ENCODE measurements around the gene NTN1.

NTN1 gene

DNA sequence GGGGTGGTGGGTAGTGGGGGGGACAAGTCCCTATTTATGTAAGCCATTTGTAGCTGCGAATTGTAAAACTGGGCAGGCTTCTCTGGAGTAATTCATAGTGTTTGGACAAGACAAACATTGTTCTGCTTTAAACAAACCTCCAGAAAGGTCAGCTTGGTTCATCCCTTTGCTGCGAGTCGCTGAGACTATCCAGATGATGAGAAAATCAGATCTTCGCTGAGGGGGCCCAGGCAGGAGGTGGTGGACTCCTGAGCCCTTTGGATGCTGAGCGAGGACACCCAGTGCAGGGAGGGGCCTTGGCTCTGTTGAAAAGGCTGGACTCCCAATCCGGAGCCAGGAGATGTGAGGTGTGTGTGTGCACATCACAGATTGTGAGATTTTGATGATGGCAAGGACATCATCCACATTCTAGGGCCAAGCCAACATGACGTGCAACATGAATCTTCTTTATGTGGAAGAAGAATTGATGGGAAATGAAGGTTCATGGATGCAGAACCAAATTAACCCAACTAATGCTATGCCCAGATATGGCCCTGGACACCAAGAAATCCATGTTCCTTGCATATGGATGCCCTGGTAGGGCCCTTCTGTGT is 15.0 kb upstream of the NTN1 start:
- no peak for DNase-seq

DNA sequence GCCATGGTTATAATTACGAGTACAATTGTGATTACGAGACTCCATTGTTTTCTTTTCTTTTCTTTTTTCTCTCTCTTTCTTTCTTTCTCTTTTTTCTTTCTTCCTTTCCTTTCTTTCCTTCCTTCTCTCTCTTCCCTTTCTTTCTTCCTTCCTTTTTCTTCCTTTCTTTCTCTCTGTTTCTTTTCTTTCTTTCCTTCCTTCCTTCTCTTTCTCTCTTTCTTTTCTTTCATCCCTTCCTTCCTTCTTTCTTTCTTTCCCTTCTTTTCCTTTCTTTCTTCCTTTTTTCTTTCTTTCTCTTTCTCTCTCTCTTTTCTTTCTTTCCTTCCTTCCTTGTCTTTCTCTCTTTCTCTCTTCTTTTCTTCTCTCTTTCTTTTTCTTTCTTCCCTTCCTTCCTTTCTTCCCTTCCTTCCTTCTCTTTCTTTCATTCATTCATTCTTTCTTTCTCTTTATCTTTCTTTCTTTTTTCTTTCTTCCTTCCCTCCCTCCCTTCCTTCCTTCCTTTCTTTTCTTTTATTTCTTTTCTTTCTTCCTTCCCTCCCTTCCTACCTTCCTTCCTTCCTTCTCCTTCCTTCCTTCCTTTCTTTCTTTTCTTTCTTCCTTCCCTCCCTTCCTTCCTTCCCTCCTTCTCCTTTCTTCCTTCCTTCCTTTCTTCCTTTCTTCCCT is 14.1 kb upstream of the NTN1 start:
- no peak for DNase-seq

DNA sequence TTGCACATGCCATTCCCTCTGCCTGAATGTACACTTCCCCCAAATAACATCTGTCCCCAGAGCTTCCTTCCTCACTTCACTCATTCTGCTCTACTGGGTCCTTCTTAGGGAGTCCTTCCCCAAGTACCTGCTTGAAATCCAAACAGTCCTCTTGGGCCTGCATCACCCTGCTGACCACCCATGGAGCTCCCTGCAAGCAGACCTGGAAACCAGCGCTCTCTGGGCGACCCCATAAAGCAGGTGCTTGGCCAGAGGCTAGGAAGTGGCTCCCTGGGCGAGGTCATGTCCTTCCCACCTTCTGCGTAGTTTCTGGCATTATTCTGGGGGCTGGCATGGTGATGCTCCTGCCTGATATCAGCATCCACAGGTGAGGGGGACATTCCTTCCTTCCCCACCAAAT is 12.2 kb upstream of the NTN1 start:
- no peak for DNase-seq

DNA sequence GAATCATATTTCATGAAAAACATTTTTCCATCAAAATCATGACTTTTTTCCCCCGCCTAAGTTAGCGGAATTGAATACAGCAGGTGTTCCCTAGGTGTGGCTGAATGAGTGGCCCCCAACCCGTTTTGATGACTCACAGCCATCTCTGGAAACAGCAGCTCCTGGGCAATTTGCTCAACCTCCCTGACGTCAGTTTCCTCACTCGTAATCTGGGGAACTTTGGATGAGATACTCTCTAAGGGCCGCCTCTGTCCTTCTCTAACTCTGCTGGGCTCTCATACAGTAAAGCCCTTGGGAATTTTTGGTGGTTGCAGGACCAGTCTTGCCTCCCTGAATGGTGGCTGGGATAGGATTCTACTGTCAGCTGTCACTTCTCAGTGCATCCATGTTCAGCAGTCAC is 11.6 kb upstream of the NTN1 start:
- DNase-seq, result peak; percentile 83 to 88 (median 88)

DNA sequence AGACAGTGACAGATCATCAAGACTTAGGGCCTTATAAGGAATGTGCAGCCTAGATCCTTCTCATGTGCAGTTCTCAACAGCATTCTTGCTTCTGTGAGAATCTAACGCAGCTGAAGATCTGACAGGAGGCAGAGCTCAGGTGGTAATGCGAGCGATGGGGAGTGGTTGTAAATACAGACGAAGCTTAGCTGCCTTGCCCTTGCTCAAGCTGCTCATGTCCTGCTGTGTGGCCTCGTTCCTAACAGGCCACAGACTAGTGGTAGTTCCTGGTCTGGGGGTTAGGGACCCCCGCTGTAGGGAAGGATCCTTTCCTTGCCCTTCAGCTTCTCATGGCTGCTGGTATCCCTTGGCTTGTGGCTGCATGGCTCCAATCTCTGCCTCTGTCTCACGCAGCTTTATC is 10.3 kb upstream of the NTN1 start:
- no peak for DNase-seq

DNA sequence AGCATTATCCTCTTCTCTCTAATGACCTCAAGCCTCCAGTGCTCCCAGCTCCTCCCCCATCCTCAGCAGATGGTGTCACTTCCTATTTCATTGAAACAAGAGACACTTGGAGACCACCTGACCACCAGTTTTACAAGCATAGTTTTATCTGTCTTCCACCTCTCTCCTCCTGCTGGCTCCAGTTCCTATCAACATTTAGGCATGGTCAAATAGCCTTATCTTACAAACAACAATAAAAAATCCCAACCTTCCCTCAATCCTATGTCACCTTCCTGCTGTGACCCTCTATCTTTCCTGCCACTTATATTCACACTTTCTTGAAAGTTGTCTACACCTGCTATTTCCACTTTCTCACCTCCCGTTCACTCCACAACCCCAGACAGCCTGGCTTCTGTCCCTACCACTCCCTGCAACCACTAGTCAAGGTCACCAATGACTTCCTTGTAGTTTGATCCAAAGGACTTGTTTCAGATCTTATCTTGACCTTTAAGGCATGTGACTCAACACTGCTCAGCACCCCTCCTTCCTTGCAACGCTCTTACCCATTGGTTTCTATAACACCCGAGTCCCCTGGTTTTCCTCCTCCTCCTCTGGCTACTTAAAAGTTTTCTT is 4.3 kb upstream of the NTN1 start:
- peak; percentile 52 to 53 (median 53) for DNase-seq

DNA sequence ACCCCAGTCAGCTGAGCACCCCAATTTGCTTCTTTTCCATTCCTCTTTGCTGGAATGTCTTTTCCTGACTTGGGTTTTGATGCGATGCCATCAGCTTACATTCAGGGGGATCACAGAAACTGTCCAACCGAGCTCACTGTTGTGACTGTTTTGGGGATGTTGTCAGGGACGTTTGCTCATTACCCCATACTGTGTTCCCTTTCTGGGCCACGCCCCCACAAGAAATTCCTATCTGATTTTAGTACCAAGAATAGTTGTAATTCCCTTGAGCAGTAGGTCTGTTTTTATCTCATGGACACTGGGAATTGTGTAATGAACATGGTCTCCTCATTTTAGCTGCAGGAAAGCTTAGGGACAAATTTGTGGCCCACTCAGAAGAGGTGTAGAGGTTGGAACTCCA is 2.6 kb upstream of the NTN1 start:
- peak; percentile 71 to 76 (median 74) for DNase-seq

DNA sequence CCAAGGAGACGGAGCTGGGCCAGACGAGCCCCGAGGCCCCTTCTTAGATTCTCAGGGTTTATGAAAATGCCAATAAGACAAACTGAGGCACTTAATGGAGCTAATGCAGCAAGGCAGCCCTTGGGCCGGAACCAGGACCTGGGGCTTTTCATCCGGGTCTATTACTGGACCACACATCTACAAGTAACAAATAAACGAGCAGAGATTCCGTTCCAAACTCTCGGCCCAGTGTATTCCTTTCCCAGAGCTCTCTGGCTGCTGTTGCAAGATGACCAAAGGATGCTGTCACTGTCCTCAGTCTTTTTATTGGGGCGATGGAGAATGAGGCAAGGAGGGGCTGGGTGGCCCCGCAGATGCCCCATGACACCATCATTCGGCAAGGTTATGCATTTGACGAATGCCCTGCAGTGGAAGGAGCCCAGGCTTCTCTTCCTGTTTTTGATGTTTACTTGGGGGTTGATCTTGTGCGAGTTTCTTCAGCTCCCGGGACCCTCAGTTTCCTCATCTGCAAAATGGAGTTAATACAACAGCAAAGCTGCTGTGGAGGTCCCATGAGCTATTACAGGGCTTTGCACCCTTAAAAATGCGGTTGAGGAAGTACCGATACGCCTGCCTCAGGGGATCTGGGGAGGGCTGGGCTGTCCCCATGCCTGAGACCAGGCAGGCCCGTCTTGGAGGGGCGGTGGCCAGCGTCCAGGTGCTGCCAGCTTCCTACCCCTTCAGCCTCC is 1.1 kb upstream of the NTN1 start:
- peak in 2 of 3 donors; percentile 23 to 37 for DNase-seq

DNA sequence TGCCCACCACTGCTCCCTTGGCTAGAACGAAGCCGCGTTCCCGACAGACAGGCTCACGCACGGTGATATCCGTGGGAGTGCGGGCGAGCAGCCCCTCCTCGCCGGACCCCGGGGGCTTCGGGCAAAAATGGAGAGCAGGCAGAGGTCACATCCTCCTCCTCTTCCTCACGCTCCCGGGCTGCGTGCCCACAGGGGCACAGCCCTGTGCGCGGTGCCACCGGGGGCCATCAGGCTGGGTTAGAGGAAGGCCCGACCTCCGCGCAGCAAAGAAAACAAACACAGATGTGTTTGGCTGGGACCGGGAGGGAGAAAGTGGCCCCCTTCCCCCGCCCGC is 519 bp upstream of the NTN1 start:
- no peak for DNase-seq

DNA sequence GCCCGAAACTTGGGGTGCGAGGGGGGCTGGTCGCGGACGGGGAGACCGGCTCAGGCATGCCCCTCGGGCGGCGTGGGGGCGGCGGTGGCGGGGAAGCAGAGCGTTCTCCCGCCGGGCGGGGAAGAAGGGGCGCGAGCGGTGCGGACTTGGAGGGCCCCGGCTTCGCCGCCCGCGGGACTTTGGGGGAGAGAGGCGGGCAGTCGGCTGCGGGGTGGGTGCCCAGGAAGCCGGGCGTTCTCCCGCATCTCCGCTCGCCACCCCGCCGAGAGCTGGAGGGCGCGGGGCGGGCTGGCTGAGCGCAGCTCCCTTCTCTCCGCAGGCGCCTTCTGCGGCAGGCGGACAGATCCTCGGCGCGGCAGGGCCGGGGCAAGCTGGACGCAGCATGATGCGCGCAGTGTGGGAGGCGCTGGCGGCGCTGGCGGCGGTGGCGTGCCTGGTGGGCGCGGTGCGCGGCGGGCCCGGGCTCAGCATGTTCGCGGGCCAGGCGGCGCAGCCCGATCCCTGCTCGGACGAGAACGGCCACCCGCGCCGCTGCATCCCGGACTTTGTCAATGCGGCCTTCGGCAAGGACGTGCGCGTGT is 772 bp downstream of the NTN1 start:
- peak in 2 of 3 donors; percentile 49 to 60 for DNase-seq

DNA sequence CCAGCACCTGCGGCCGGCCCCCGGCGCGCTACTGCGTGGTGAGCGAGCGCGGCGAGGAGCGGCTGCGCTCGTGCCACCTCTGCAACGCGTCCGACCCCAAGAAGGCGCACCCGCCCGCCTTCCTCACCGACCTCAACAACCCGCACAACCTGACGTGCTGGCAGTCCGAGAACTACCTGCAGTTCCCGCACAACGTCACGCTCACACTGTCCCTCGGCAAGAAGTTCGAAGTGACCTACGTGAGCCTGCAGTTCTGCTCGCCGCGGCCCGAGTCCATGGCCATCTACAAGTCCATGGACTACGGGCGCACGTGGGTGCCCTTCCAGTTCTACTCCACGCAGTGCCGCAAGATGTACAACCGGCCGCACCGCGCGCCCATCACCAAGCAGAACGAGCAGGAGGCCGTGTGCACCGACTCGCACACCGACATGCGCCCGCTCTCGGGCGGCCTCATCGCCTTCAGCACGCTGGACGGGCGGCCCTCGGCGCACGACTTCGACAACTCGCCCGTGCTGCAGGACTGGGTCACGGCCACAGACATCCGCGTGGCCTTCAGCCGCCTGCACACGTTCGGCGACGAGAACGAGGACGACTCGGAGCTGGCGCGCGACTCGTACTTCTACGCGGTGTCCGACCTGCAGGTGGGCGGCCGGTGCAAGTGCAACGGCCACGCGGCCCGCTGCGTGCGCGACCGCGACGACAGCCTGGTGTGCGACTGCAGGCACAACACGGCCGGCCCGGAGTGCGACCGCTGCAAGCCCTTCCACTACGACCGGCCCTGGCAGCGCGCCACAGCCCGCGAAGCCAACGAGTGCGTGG is 1.5 kb downstream of the NTN1 start:
- DNase-seq, result peak in 1 of 3 donors; percentile 47

DNA sequence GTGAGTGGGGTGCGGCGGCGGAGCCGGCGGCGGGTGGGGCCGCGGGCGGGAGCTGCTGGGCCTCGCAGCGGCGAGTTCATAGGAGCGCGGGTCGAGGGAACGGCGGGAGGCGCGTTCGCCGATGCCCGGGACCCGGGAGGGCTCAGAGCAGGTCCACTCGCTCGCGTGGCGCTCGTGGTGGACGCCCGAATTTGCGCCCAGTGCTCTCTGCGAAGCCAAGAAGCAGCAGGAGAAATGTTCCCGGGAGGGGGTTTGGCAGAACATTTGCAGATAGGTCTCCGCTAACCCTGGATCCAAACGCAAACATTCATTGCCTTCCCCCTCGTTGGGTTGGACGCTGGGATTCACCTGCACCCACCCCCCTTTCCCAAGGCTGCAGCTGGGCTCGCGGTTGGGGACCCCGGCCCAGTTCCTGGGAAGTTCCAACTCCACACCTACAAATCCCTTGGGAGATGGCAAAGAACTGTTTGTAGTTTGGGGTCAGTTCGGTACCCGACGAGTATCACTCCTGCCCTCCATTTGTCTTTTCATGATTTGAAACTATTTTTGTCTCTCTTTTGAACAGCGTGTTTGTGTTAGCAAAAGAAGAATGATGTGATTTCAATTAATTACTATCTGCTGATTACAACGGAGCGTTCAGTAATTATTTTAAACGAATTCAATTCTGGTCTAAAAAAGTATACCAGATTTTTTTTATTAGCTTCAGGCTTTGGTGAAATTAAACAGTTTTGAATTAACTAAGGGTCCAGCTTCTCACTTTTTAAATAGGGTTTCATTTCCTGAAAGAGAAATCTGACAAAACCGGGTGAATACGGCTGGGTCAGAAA is 2.3 kb downstream of the NTN1 start:
- no peak for DNase-seq

DNA sequence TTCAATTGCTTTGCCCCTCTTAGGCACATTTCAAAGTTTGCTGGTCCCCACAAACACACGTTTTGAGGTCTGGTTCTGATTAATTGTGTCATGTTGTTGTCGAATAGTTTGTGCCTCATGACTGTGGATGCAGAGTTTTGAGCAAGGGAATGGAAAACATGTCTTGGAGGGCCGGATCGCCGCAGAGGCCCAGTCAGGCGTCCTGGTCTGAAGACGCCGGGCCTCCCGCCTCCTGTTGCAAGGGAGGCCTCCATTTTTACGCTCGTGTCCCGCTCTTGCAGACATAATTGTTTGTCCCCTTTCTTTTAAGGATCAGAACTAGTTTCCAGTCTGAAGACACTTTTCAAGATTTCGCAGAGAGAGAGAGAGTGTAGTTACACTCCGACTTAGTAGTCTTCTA is 3.2 kb downstream of the NTN1 start:
- DNase-seq, result no peak

DNA sequence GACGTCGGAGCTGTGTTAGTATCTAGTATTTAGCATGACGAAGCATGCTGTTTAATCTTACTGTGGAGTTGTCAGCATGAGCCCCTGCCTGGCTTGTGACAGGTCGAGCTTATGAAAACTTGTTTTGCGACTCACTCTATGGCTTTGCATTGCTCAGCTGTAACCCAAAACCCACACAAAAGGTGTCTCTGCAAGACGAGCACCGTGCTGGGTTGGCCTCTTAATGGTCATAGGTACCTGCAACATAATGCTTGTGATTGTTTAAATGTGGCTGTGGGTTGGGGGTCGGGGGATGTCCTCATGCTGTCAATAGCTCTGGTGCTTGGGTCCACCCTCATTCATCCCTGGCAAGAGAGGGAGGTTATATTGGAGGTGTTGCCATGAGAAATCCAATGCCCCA is 5.4 kb downstream of the NTN1 start:
- no peak for DNase-seq

DNA sequence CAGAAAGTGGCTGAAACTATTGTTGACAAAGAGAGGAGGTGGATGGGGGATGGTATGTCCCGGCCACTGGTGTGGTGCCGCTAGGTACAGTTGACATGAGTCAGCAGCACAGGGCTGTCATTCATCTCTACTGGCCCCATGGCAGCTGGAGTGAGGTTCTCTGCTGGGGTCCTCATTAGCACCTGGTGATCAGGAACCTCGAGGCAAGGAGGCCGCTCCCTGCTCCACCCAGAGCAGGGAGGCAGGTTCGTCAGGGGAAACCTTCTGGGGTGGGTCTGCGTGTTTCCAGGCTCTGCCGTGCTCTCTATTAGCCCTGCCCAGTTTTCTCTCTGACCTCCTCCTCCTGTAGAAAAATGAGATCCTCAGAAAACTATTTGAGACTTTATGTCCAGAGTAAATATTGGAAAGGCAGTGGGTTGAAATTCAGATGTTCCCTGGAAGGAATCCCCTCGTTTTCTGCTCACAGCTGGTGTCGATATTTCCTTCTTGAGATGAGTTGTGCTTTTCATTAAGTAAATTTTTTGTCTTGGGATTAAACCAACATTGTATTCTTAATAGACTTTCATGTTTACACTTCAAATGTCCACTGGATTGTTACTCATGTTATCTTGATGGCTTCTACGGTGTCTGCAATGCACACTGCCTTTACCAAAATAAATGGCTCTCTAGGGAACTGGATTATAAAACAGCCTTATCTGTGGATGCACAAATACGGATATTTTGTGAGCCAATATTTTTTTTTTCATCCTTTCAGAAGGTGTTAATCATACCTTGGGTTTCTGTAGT is 7.1 kb downstream of the NTN1 start:
- DNase-seq, result no peak

DNA sequence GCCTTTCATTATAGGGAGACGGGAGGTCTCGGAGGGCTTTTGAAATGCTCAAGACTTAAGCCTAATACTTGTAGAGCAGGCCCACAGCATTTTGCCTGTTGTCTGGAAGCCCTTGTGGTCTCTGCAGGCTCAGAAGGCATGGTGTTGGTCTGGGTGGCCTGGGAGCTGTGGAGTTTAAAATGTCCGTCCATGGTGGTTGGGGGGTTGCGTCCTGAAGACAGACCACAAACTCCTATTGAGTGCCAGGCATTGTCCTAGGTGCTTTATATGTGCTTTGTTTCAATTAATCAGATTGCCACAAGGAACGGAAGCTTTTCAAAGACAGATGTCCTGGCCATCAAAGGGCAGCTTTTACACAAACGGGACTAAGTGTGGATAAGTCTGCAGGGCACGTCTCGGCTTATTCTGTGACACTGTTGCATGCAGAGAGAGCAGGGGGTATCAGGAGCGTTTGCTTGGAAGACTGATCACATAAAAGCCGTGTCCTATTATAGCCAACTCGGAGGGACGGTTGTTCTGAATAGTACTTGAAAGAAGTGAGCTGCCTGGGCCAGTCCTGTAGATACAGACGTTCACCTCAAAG is 7.8 kb downstream of the NTN1 start:
- DNase-seq, result no peak

DNA sequence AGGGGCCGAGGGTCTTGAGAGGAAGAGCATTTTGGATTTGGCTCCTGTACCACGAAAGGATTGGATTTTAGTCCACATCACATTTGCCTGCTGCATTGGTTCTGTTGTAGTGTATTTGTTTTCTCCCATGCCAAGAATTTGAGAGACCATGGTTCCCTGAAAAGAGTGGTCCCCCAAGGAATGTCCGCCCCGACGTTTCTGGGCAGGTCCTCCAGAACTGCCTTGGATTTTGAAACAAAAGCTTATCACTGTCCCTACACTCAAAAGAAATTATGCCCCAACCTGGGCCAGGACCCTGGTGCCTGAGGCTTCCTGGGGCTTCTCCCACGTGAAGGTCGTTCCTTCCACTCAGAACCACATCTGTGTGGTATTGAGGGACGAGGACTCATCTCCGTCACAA is 10.8 kb downstream of the NTN1 start:
- no peak for DNase-seq

DNA sequence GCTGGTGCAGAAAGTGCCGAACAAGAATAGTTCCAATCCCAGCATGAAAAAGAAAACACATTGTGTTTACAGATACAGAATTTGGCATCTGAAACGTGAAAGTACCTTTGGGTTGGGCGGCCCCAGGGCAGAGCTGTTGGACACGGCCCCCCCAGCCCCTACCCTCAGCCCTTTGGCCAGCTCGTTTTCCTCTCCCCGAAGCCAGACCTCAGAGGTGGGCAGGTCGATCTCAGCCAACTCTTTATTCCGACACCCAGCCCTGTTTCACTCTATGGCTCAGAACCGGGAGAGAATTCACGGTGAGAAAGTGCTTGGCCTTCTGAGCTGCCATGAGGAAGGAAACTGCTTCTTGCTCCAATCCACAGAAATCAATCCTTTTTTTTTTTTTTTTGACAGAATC is 11.3 kb downstream of the NTN1 start:
- DNase-seq, result no peak

DNA sequence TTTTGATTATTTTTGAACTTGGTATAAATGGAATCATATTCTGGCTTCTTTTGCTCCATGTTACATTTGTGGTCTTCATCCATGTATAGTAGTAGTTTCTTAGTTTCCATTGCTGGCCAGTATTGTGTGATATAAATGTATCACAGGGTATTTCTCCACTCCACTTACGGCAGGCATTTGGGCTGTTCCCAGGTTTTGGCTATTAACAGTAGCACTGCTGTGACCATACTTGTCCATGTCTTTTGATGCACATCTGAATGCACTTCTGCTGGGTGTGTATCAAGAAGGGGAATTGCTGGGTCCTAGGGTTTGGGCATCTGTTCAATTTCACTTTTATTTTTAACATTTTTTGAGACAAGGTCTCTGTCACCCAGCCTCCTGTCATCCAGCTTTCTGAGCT is 13.9 kb downstream of the NTN1 start:
- no peak for DNase-seq

DNA sequence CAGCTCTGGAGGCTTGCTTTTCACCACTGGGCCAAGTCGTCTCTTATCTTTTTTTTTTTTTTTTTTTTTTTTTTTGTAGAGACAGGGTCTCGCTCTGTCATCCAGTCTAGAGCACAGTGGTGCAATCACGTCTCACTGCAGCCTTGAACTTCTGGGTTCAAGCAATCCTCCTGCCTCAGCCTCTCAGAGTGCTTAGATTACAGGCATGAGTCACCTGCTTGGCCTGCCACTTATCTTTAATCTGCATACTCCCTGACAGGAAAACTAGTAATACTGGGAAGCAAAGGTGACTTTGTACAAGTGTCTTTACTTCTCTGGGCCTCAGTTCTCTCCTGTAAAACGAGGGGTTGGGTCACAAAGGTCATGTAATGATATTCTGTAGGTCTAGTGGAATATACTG is 15.0 kb downstream of the NTN1 start:
- no peak for DNase-seq

DNA sequence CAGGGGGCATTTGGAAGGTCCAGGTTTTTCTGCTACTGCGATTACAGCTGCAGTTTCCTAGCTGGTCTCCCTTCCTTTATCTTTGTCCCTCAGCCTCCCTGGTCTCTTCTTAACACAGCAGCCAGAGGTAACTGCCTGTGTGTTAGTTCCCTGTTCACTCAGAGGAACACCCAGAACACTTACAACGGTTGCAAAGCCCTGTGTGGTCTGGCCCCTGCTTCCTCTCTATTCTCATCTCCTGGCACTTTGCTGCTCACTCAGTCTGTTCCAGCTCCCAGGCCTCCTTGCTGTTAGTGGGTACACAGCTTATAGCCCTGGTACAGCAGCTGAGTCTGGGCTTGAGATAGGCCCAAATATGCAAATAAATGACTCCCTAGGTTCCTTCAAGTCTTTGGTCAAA is 16.4 kb downstream of the NTN1 start:
- no peak for DNase-seq
